Hepatocyte (in vitro differentiated cells): ENCODE measurements around the gene LRRC3.

Experiments
- CTCF ChIP-seq: fragments of 200-600 bp; sonication (generic); IDR thresholded peaks from 2 replicates; pipeline ENCODE4 v1.5.1; 2016; ENCODE audit warnings: antibody characterized with exemption, mild to moderate bottlenecking; ENCODE audit not compliant: poor library complexity
- EZH2 ChIP-seq: fragments of 200-600 bp; sonication (generic); IDR thresholded peaks from 2 replicates; pipeline ENCODE4 v1.6.1; 2016; ENCODE audit warnings: antibody characterized with exemption, mild to moderate bottlenecking, borderline replicate concordance
- EZH2phosphoT487 ChIP-seq: fragments of 200-600 bp; sonication (generic); IDR thresholded peaks from one replicate; pipeline ENCODE4 v1.6.1; 2018; ENCODE audit warnings: antibody characterized with exemption, mild to moderate bottlenecking, low read depth, moderate library complexity; ENCODE audit not compliant: unreplicated experiment, severe bottlenecking

DNA sequence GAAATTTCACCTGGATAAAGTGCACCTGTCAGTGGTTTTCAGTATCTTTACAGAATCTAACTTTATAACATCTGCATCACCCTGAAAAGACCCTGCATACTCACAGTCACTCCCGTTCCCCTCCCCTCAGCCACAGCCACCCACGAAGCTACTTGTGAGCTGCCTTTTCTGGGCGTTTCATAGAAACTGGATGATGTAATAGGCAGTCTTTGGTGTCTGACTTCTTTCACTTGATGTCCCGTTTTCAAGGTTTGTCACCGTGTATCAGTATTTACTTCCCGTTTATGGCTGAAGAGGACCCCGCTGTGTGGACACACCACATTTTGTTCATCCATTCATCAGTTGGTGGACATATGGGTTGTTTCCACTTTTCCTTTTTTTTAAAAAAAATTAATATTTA, 47.8 kb upstream of the LRRC3 start:
- TF ChIP-seq EZH2 (no peak), CTCF (no peak), EZH2phosphoT487 (no peak)
